Stimulated activated CD8-positive, alpha-beta memory T cell treated with anti-CD3 and anti-CD28 coated beads, Interleukin-15, amount 100 ng/mL, for 24 hours (primary cell): Measurements from ENCODE around the gene PCSK2.
A peak's percentile ranks its signal among the peaks of the same experiment; 100 is the strongest.

Experiments
- DNase-seq: peaks from one replicate; pipeline ENCODE4 v3.0.0-alpha.2; 2020; ENCODE audit warnings: low read depth

The PCSK2 gene

DNA sequence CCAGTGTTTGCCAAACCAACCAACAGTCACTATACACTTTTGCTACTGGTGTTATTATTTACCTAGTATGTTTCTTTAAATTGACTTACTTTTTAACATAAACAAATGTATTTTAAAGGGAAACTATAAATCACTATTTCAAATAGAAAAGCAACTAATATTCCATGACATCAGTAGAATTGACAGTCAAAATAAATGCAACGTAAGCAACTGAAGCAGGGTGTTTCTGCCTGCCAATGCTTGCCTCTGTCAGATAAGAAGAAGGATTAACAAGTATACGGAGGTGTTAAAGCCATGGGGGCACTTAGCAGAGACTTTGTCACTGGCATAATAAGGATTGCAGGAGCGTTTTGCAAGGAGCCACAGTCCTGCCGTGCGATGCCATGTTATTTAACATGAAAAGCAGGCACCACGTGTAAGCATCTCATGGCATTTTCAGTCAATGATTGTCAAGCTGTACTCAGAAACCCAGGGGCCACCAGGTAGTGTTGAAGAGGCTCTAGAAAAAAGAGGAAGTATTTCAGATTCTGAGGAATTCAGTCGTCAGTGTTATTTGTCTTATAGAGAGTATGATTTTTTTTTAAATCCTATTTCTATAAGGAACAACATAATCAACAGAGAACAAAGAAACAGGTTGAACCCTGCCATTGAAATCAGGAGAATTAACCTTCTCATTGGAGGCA is 172.6 kb downstream of the PCSK2 start:
- no peak for DNase-seq

DNA sequence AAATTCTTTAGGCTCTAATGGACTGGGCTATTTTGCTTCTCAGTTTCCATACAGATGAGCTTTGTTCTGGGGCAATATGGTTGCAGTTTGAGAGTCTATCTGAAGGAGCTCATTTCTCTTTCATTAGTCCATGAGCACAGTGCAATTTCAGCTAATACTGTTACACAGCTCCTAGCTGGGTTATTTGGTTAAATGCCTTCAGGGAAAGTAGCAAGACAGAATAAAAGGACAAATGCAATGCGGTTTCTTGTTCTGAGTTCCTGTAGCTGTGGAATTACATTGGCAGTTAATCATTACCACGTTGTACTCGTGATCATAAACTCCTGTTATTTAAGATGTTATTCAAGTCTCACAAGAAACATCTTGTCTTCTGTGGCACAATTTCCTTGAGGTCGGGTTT is 176.6 kb downstream of the PCSK2 start:
- DNase-seq = no peak

- DNase-seq = no peak
These were observed 179.3 kb downstream of the PCSK2 start for GRCh38 chr20:17406051-17406590.

DNA sequence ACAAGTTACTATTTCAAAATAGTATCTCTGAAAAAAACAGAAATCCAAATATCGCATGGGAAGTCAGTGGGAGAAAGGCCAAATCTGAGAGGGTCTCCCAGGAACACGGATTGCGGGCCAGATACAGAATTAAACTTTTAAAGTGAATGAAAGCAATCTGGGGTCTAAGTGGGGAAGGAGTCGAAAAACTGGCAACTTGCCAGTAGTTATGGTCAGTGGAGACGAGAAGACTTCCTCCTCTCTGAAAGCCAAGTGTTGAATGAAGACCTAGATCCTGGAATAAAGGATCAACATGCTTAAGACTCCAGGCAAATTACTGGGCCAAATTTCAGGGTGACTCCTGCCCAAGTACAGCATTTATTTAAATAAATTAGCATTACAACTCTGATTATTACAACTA is 180.7 kb downstream of the PCSK2 start:
- no peak for DNase-seq

DNA sequence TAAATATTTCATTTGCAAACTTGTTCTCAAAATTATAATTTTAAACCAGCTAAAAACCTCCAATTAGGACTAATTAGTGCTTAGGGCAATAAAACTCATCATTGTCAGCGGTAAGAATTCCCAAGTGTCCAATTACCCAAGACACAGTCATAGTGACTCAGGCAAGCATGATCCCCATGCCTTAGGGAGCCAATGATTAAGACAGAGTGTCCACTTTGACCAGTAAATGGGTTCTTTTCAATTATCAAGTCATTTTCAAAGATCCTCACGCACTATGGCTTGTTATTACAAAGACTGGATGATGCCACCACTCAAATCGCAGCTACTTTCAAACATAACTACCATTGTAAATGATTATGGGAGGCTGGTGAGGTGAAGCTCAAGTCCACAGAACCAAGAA is 190.4 kb downstream of the PCSK2 start:
- DNase-seq = no peak

DNA sequence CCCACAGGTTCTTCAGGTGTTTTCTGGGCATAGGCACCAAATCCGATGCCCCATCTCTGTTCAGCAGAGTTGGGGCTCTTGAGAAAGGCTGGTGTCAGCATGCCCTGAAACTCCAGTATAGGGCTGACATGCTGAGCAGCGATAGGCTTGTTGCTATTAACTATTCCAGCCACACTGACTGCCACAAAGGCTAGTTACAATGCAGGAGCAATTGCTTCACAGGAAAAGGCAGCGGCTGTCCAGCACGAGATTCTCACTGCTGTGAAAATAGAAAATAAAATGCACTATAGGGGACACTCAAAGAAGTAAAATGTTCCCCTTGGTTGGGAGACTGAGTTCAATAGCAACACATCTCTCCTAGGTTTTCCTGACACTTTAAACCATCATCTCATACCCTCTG is 191.9 kb downstream of the PCSK2 start:
- no peak for DNase-seq

- no peak for DNase-seq
These were observed 192.7 kb downstream of the PCSK2 start for GRCh38 chr20:17419479-17420041.

GRCh38 chr20:17421493-17421892 is 194.7 kb downstream of the PCSK2 start:
- DNase-seq = no peak

- DNase-seq = no peak
These were observed 196.9 kb downstream of the PCSK2 start for GRCh38 chr20:17423782-17424181.

GRCh38 chr20:17427638-17428037 is 200.8 kb downstream of the PCSK2 start:
- DNase-seq = no peak

- DNase-seq = no peak
These were observed 203.5 kb downstream of the PCSK2 start for GRCh38 chr20:17430125-17430950.

GRCh38 chr20:17431621-17432364 is 205.0 kb downstream of the PCSK2 start:
- DNase-seq = peak; percentile 31

DNA sequence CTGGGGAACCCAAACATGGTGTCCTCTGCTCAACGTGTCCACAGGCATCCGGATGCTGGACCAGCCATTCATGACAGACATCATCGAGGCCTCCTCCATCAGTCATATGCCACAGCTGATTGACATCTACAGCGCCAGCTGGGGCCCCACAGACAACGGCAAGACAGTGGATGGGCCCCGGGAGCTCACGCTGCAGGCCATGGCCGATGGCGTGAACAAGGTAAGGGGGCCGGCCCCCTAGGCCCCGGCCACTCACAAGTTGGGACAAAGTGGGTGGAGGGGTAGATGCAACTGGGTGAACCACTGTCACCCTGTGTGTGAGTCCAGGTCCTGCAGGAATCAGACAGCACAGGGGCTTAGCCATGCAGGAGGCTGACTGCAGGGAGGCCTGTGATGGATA is 209.8 kb downstream of the PCSK2 start:
- DNase-seq = no peak

DNA sequence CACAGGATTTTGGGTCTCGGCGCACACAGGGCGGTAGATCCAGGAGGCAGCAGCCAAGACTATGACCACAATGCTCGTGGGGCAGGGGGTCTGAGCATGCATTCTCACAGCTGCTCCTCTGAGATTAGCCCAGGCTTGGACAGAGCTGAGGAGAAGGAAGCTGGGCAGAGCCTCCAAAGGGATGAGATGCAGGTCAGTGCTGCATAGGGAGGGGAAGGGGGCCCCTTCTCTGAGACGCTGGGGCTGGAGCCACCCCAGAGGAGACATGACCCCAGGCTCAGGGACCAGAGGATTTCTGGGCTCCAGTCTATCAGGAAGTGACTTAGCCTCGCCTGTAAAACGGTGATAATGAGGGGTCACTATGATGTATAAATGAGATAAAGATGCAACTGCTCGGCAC is 210.4 kb downstream of the PCSK2 start:
- DNase-seq = no peak

DNA sequence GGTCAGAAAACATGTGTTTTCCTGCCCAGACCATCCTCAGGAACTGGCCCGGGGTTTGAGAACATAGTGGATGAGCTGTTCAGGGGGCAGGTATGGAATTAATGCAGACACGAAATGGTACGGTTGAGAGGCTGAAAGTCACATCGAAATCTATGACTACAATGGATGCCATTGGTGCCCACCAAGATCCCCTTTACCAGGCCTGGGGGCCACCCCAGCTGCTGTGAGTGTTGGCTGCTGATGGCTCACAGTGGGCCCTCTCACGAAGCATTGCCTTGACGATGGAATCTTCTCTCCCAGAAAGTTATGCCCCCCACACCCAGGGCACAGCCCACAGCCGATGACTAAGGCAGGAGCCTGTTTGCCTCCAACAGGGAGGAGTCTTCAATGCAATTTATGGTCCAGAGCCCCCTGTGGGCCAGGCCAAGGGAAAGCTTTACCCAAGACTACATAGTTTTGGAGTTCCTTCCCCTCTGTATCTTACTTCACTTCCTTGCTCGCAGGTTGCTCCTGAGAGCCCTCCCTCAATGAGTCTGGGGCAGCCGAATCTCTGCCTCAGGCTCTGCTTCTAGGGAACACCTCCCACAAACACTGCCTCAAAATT is 211.7 kb downstream of the PCSK2 start:
- DNase-seq = no peak

DNA sequence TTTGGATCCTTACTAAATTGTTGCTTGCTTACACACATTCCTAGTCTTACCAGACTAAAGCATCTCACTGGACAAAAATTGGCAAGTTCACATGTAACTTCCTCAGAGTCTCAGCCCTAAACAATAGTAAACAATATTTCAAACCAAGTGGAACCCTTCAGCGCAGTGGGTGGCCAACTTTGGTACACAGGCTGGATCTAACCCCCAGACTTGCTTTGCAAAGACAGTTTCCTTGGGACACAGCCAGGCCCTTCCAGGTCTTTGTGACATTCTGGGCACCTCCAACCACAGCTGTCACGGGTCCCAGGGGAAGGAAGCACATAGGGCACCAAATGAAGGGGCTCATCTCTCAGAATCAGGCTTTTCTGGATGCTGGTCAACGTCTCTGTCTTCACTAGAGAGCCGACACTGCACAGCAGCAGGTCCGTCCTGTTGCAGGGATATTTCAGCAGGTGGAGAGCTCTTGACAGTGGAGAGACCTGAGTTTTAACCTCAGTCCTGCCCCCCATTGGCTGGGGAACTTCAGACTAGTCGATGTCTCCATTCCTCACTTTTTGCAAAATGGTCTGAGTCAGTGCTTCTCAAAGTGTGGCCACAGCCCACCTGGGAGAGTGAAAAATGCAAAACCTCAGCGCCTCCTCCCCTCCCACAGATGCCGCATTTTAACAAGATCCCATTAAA is 212.9 kb downstream of the PCSK2 start:
- no peak for DNase-seq

DNA sequence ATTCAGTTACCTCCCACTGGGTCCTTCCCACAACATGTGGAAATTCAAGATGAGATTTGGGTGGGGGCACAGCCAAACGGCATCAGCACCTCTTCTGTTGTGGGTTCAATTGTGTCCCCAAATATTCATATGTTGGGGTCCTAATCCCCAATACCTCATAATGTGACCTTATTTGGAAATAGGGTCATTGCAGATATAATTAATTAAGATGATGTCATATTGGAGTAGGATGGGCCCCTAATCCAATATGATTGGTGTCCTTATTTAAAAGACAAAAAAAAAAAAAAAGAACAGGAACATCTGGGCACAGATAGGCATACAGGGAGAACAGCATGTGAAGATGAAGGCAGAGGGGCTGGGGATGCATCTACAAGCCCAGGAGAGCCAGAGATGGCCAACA is 214.9 kb downstream of the PCSK2 start:
- DNase-seq = no peak

DNA sequence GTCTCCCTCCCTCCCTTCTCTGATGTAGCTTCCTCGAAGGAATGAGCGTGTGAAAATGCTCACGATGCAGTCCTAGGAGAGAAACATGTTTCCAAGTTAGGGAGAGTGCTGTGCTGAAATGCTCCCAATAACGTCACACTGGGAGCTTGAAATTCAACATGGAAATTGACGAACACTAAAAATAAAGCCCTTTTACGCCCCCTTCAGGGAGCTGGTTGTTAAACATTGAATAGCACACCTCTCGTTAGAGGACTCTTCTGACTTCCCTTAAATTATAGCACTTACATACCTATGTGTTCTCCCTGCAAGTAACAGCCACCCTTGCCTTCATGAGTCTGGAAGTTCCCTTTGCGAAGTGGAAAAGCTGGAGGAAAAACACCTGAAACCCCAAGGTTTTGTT is 215.7 kb downstream of the PCSK2 start:
- DNase-seq = no peak

GRCh38 chr20:17443131-17443858 is 216.5 kb downstream of the PCSK2 start:
- DNase-seq = no peak

- DNase-seq = no peak
These were observed 217.3 kb downstream of the PCSK2 start for GRCh38 chr20:17444091-17444490.

DNA sequence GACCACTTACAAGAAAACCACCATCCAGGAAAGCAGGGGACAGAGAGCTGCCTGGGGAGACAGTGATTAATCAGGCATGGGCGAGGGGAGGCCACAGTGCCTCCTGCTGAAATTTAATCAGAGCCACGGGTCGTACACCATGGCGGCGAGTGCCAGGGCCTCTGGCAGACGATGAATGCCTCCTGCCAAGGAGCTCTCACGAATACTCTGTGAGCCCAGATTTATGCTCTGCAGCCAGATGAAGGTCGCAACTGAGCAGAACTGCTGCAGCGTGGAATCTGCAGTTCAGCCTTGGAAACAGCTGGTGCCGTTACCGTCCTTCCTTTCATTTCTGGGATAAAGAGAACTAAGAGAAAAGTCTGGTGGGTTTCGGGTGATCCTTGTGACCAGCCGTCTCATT is 218.7 kb downstream of the PCSK2 start:
- DNase-seq = no peak
